ENCODE data around the gene COX7B2. TPM values are rescaled to one million over a fixed set of nuclear protein-coding genes. Genes with fewer than 3 reads are reported as not detected.

The COX7B2 gene
- total and polyA plus RNA-seq, 9 of the 15 experiments (the other 6 are each of a cell fraction or from before 2014, with no cell fraction given) = 0.33 to 3.5 (median 0.67) TPM; not detected in 3

GRCh38 chr4:46717950-46718349 lies 191.1 kb downstream of the COX7B2 start:
- DNase-seq (ENCODE audit: extremely low read depth in 1 of 4, low spot score in 3 of 4) = no peak
- intact Hi-C loops (cut with micrococcal nuclease) = no loop called here
- Histone ChIP-seq H3K27ac (ENCODE audit: extremely low read depth, low read depth, low read length) (no peak overlapping the region), H2AFZ (ENCODE audit: low read depth, low read length) (no peak overlapping the region), H3K4me3 (no peak overlapping the region), H4K20me1 (replicated peaks; ENCODE audit: control insufficient read depth, insufficient read depth, low read length) (no peaks in the 10 kb centered on the region), H3K9me1 (ENCODE audit: control insufficient read depth, insufficient read depth, low read length) (no peaks in the 10 kb centered on the region), H3K36me3 (ENCODE audit: control insufficient read depth, insufficient read depth, low read length) (no peaks in the 10 kb centered on the region), H3K4me2 (ENCODE audit: insufficient read depth, low read length) (no peak overlapping the region), H3K27me3 (ENCODE audit: control insufficient read depth in 2 of 2, insufficient read depth in 2 of 2, low read length in 2 of 2) (no peaks in the 10 kb centered on the region), H3K9me3 (replicated peaks; ENCODE audit: control insufficient read depth, insufficient read depth, low read depth, low read length) (no peaks in the 10 kb centered on the region), H3K4me1 (replicated peaks in 1 of 2; ENCODE audit: control insufficient read depth in 2 of 2, insufficient read depth in 2 of 2, low read length in 2 of 2) (no peaks in the 10 kb centered on the region), H3K9ac (ENCODE audit: insufficient read depth in 1 of 2, low read depth in 2 of 2, low read length in 2 of 2) (no peak overlapping the region), H3K79me2 (ENCODE audit: control insufficient read depth, insufficient read depth, low read length) (no peaks in the 10 kb centered on the region)
- WGBS (ENCODE audit: insufficient coverage, low coverage, missing lambda C conversion rate) = 0% methylated on average over 1 of the region's 1 CpG
- POLR2A ChIA-PET = no interaction called here
- in situ Hi-C loops (cut with MboI) = no loop called here
- no TSS peak for BruUV-seq (replicated peaks)
- TF ChIP-seq RUNX1 (IDR thresholded peaks at IDR 0.05; ENCODE audit: low read depth) (no peak), GABPA (tag; conservative IDR thresholded peaks at IDR 0.05; ENCODE audit: low read depth) (no peak)
- FAIRE-seq = no peak
- ATAC-seq = no peak
- CTCF ChIA-PET (ENCODE audit: low intra/inter-chr PET ratio) = no interaction called here

- Histone ChIP-seq H4K20me1 (replicated peaks; ENCODE audit: control insufficient read depth, insufficient read depth, low read length) (no peaks in the 10 kb centered on the region), H3K4me1 (replicated peaks in 1 of 2; ENCODE audit: control insufficient read depth in 2 of 2, insufficient read depth in 2 of 2, low read length in 2 of 2) (no peaks in the 10 kb centered on the region), H3K79me2 (ENCODE audit: control insufficient read depth, insufficient read depth, low read length) (no peaks in the 10 kb centered on the region), H3K9me3 (replicated peaks; ENCODE audit: control insufficient read depth, insufficient read depth, low read depth, low read length) (no peaks in the 10 kb centered on the region), H3K36me3 (ENCODE audit: control insufficient read depth, insufficient read depth, low read length) (no peaks in the 10 kb centered on the region), H3K27ac (ENCODE audit: extremely low read depth, low read depth, low read length) (no peak overlapping the region), H3K4me2 (ENCODE audit: insufficient read depth, low read length) (no peak overlapping the region), H3K27me3 (ENCODE audit: control insufficient read depth in 2 of 2, insufficient read depth in 2 of 2, low read length in 2 of 2) (no peaks in the 10 kb centered on the region), H3K9ac (ENCODE audit: insufficient read depth in 1 of 2, low read depth in 2 of 2, low read length in 2 of 2) (no peak overlapping the region), H3K9me1 (ENCODE audit: control insufficient read depth, insufficient read depth, low read length) (no peaks in the 10 kb centered on the region), H3K4me3 (no peak overlapping the region), H2AFZ (ENCODE audit: low read depth, low read length) (no peak overlapping the region)
- ChIA-PET CTCF (ENCODE audit: low intra/inter-chr PET ratio) (no interaction called here), POLR2A (no interaction called here)
- intact Hi-C loops (cut with micrococcal nuclease) (no loop called here), in situ Hi-C loops (cut with MboI) (no loop called here)
- BruUV-seq (replicated peaks) = no TSS peak
- FAIRE-seq (no peak), ATAC-seq (no peak), DNase-seq (ENCODE audit: extremely low read depth in 1 of 4, low spot score in 3 of 4) (no peak)
- TF ChIP-seq THRB (CRISPR knock-in tag; conservative IDR thresholded peaks at IDR 0.05) = no peak
- no peak for TF ChIP-seq CHAMP1 (IDR thresholded peaks at IDR 0.05)
- TF ChIP-seq ZNF79 (CRISPR knock-in tag; IDR thresholded peaks at IDR 0.05; ENCODE audit: low read depth) = no peak
- TF ChIP-seq TOE1 (IDR thresholded peaks at IDR 0.05; ENCODE audit: borderline replicate concordance) = no peak
- no peak for TF ChIP-seq TOE1 (CRISPR knock-in tag; IDR thresholded peaks at IDR 0.05; ENCODE audit: borderline replicate concordance, low read depth)
- TF ChIP-seq ZBTB8A (IDR thresholded peaks at IDR 0.05; ENCODE audit: partially characterized antibody) = no peak
- no peak for TF ChIP-seq SMAD1 (IDR thresholded peaks at IDR 0.05; ENCODE audit: low read depth, low read length, partially characterized antibody)
- no peak for TF ChIP-seq BDP1 (IDR thresholded peaks at IDR 0.05; ENCODE audit: insufficient read depth, insufficient read length)
- TF ChIP-seq MCM3 (IDR thresholded peaks at IDR 0.05) = no peak
- no peak for TF ChIP-seq ZNF583 (CRISPR knock-in tag; IDR thresholded peaks at IDR 0.05)
- 2% methylated on average over 3 of the region's 3 CpGs for WGBS (ENCODE audit: insufficient coverage, low coverage, missing lambda C conversion rate)
Observed at GRCh38 chr4:46715468-46715867, 193.6 kb downstream of the COX7B2 start.
